Stomach smooth muscle (tissue), 2 donors: ENCODE measurements around the gene RCAN1.

Experiments used
- H3K27ac ChIP-seq: one replicate; pipeline ENCODE4 v1.7.0; 2013; ENCODE audit warnings: mild to moderate bottlenecking, low read length, inconsistent platforms
- H3K27me3 ChIP-seq, 2 donors: one replicate each; pipeline ENCODE4 v1.7.0; 2013; ENCODE audit warnings: low read length in 2 of 2; ENCODE audit not compliant: insufficient read depth in 2 of 2, control insufficient read depth in 1 of 2
- H3K36me3 ChIP-seq, 2 donors: one replicate each; pipeline ENCODE4 v1.7.0; 2013; ENCODE audit warnings: low read length in 2 of 2; ENCODE audit not compliant: control insufficient read depth in 2 of 2, insufficient read depth in 2 of 2
- H3K4me1 ChIP-seq: one replicate; pipeline ENCODE4 v1.7.0; 2013; ENCODE audit warnings: low read length; ENCODE audit not compliant: control insufficient read depth, insufficient read depth
- H3K4me3 ChIP-seq, 2 donors: one replicate each; pipeline ENCODE4 v1.7.0; 2013; ENCODE audit warnings: low read length in 2 of 2
- H3K9ac ChIP-seq, 2 donors: one replicate each; pipeline ENCODE4 v1.7.0; 2013; ENCODE audit warnings: low read length in 2 of 2, mild to moderate bottlenecking in 1 of 2
- H3K9me3 ChIP-seq, 2 donors: one replicate each; pipeline ENCODE4 v1.7.0; 2013; ENCODE audit warnings: low read length in 2 of 2; ENCODE audit not compliant: control insufficient read depth in 2 of 2
- donor health status: healthy.
- donor health status: Pancreatic carcinoma.

RCAN1 gene

GRCh38 chr21:34640858-34641257 is 25.9 kb upstream of the RCAN1 start:
- Histone ChIP-seq H3K4me3 (no peak overlapping the region), H3K4me1 (no peaks in the 10 kb centered on the region), H3K27me3 (peaks cover 0 to 4% of the 10 kb centered on the region in 2 donors), H3K36me3 (no peaks in the 10 kb centered on the region), H3K9me3 (no peaks in the 10 kb centered on the region), H3K9ac (no peak overlapping the region), H3K27ac (no peak overlapping the region)

GRCh38 chr21:34639882-34640788 is 25.2 kb upstream of the RCAN1 start:
- H3K4me1 ChIP-seq: no peaks in the 10 kb centered on the region
- H3K27me3 ChIP-seq: peaks cover 4% of the 10 kb centered on the region in 2 donors
- H3K36me3 ChIP-seq: no peaks in the 10 kb centered on the region
- H3K9ac ChIP-seq: no peak overlapping the region
- H3K9me3 ChIP-seq: no peaks in the 10 kb centered on the region
- no peak overlapping the region for H3K4me3 ChIP-seq
- no peak overlapping the region for H3K27ac ChIP-seq

GRCh38 chr21:34639250-34639649 is 24.3 kb upstream of the RCAN1 start:
- Histone ChIP-seq H3K4me3 (no peak overlapping the region), H3K27ac (no peak overlapping the region), H3K36me3 (no peaks in the 10 kb centered on the region), H3K4me1 (no peaks in the 10 kb centered on the region), H3K9ac (no peak overlapping the region), H3K27me3 (peaks cover 4 to 5% of the 10 kb centered on the region in 2 donors), H3K9me3 (no peaks in the 10 kb centered on the region)

DNA sequence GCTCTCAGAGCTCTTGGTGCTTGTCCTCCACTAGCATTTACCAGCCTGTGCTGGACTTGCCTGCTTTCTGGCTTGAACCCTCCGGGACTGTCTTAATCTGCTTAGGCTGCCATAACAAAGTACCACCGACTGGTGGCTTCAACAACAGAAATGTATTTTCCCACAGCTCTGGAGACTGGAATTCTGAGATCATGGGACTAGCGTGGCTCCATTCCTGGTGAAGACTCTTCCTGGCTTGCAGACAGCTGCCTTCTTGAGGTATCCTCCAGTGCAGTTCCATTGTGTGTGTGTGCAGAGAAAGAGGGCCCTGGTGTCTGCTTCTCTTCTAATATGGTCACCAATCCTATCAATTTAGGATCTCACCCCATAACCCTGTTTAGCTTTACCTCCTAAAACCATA is 22.0 kb upstream of the RCAN1 start:
- Histone ChIP-seq H3K4me1 (no peaks in the 10 kb centered on the region), H3K36me3 (no peaks in the 10 kb centered on the region), H3K27ac (no peak overlapping the region), H3K9me3 (no peaks in the 10 kb centered on the region), H3K9ac (no peak overlapping the region), H3K4me3 (no peak overlapping the region), H3K27me3 (peaks cover 4 to 5% of the 10 kb centered on the region in 2 donors)

- H3K36me3 ChIP-seq: no peaks in the 10 kb centered on the region
- H3K4me1 ChIP-seq: no peaks in the 10 kb centered on the region
- H3K27me3 ChIP-seq: peaks cover 4 to 5% of the 10 kb centered on the region in 2 donors
- H3K4me3 ChIP-seq: no peak overlapping the region
- no peak overlapping the region for H3K27ac ChIP-seq
- no peaks in the 10 kb centered on the region for H3K9me3 ChIP-seq
- H3K9ac ChIP-seq: no peak overlapping the region
These were observed 20.4 kb upstream of the RCAN1 start for GRCh38 chr21:34635307-34635706.

DNA sequence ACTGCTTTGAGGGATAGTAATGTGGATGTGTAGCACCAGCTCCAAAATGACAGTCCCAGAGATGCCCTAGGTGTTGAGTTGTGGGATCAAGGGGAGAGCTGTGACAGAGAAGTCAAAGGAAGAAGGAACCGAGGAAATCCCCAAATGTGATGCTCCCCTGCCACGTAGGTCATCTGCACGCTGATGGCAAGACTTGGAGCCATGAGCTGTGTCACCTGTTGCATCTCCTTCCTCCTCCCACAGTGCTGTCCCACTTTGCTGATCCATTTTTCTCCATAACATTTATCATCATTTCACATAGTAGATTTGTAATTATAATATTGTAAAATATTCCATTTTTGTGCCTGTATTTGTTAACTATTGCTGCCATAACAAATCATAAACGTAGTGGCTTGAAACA is 17.6 kb upstream of the RCAN1 start:
- Histone ChIP-seq H3K9ac (no peak overlapping the region), H3K4me1 (no peaks in the 10 kb centered on the region), H3K9me3 (no peaks in the 10 kb centered on the region), H3K27me3 (peaks cover 4 to 5% of the 10 kb centered on the region in 2 donors), H3K4me3 (no peak overlapping the region), H3K27ac (no peak overlapping the region), H3K36me3 (no peaks in the 10 kb centered on the region)

GRCh38 chr21:34630536-34631143 is 15.7 kb upstream of the RCAN1 start:
- Histone ChIP-seq H3K27ac (no peak overlapping the region), H3K9ac (no peak overlapping the region), H3K9me3 (no peaks in the 10 kb centered on the region), H3K4me3 (no peak overlapping the region), H3K27me3 (peaks cover 0 to 5% of the 10 kb centered on the region in 2 donors), H3K4me1 (no peaks in the 10 kb centered on the region), H3K36me3 (no peaks in the 10 kb centered on the region)

- H3K36me3 ChIP-seq: no peaks in the 10 kb centered on the region
- no peak overlapping the region for H3K9ac ChIP-seq
- H3K4me1 ChIP-seq: no peaks in the 10 kb centered on the region
- H3K4me3 ChIP-seq: no peak overlapping the region
- no peaks in the 10 kb centered on the region for H3K9me3 ChIP-seq
- no peaks in the 10 kb centered on the region for H3K27me3 ChIP-seq
- no peak overlapping the region for H3K27ac ChIP-seq
These were observed 11.2 kb upstream of the RCAN1 start for GRCh38 chr21:34626131-34626530.

DNA sequence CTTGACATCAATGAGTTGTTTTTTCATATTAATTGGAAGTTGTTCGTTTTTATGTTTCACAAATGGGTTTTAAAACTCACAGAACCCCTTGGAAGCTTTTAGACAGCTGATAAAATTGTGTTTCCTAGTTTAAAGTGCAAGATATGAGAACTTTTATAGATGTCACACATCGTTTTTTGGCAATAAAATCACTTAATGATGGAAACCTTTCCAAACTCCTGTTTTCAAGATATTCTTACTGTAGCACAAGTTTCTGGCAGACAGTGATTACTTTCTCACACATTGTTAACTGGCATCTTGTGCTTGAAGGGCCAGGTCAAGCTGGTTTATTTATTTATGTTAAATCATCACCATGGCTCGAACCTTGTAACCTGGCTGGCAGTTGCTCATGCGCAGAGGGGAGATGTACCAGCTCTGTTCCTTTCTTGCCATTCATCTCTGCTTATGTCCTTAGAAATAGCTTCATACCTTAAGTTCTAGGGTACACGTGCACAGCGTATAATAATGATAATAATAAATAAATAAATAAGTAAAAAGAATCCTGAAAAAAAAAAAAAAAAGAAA is 10.2 kb upstream of the RCAN1 start:
- no peaks in the 10 kb centered on the region for H3K4me1 ChIP-seq
- no peak overlapping the region for H3K9ac ChIP-seq
- H3K9me3 ChIP-seq: no peaks in the 10 kb centered on the region
- no peaks in the 10 kb centered on the region for H3K27me3 ChIP-seq
- H3K36me3 ChIP-seq: no peaks in the 10 kb centered on the region
- no peak overlapping the region for H3K27ac ChIP-seq
- H3K4me3 ChIP-seq: no peak overlapping the region

- Histone ChIP-seq H3K9ac (no peak overlapping the region), H3K27ac (no peak overlapping the region), H3K36me3 (no peaks in the 10 kb centered on the region), H3K27me3 (no peaks in the 10 kb centered on the region), H3K4me3 (no peak overlapping the region), H3K4me1 (no peaks in the 10 kb centered on the region), H3K9me3 (no peaks in the 10 kb centered on the region)
These were observed 8.6 kb upstream of the RCAN1 start for GRCh38 chr21:34623516-34623915.
